Astrocyte (in vitro differentiated cells and primary cell): ENCODE measurements around the gene SLC38A1. TPM values are rescaled to one million over a fixed set of nuclear protein-coding genes. Genes with fewer than 3 reads are reported as not detected.

Experiments used
- DNase-seq: peaks from one replicate; pipeline ENCODE4 v3.0.0-alpha.2; 2010; ENCODE audit warnings: low read depth
- FAIRE-seq: peaks from 2 replicates; lab custom pipeline; 2011; peaks lifted over from hg19 to GRCh38; lab: Jason Lieb, UNC
- H2AFZ ChIP-seq: 2 replicates; pipeline ENCODE4 v1.6.0; 2012; ENCODE audit warnings: low read depth, low read length, inconsistent platforms
- H3K27ac ChIP-seq: 2 replicates; pipeline ENCODE4 v1.5.1; 2011; ENCODE audit warnings: low read depth, low read length, inconsistent platforms
- H3K27me3 ChIP-seq: 2 replicates; pipeline ENCODE4 v1.6.0; 2011; ENCODE audit warnings: low read length, inconsistent platforms; ENCODE audit not compliant: insufficient read depth
- H3K36me3 ChIP-seq: 2 replicates; pipeline ENCODE4 v1.5.1; 2011; ENCODE audit warnings: low read length, inconsistent platforms; ENCODE audit not compliant: insufficient read depth
- H3K4me1 ChIP-seq: 2 replicates; pipeline ENCODE4 v1.5.1; 2011; ENCODE audit warnings: low read length, inconsistent platforms; ENCODE audit not compliant: insufficient read depth
- H3K4me2 ChIP-seq: 2 replicates; pipeline ENCODE4 v1.6.0; 2012; ENCODE audit warnings: low read length, inconsistent platforms
- H3K4me3 ChIP-seq: 2 replicates; pipeline ENCODE4 v1.5.1; 2011; ENCODE audit warnings: low read depth, mild to moderate bottlenecking, low read length, inconsistent platforms; ENCODE audit not compliant: insufficient read depth
- H3K79me2 ChIP-seq: 2 replicates; pipeline ENCODE4 v1.6.0; 2012; ENCODE audit warnings: mild to moderate bottlenecking, low read length, inconsistent platforms; ENCODE audit not compliant: insufficient read depth
- H3K9ac ChIP-seq: 2 replicates; pipeline ENCODE4 v1.6.0; 2012; ENCODE audit warnings: mild to moderate bottlenecking, low read length, inconsistent platforms
- H3K9me3 ChIP-seq: 2 replicates; pipeline ENCODE4 v1.5.1; 2012; ENCODE audit warnings: low read depth, mild to moderate bottlenecking, low read length, inconsistent platforms; ENCODE audit not compliant: insufficient read depth
- H4K20me1 ChIP-seq: 2 replicates; pipeline ENCODE4 v1.6.0; 2012; ENCODE audit warnings: low read length, inconsistent platforms; ENCODE audit not compliant: insufficient read depth
- H3K27ac Mint-ChIP-seq: one replicate; pipeline ENCODE4 v1.8.0; 2021; ENCODE audit warnings: mild to moderate bottlenecking, mixed read lengths; ENCODE audit not compliant: unreplicated experiment
- H3K27me3 Mint-ChIP-seq: one replicate; pipeline ENCODE4 v1.8.0; 2021; ENCODE audit warnings: low read depth, mixed read lengths; ENCODE audit not compliant: unreplicated experiment
- H3K36me3 Mint-ChIP-seq: one replicate; pipeline ENCODE4 v1.8.0; 2021; ENCODE audit warnings: low read depth, mixed read lengths; ENCODE audit not compliant: unreplicated experiment
- H3K4me1 Mint-ChIP-seq: one replicate; pipeline ENCODE4 v1.8.0; 2021; ENCODE audit warnings: low read depth, mixed read lengths; ENCODE audit not compliant: unreplicated experiment
- H3K4me3 Mint-ChIP-seq: one replicate; pipeline ENCODE4 v1.8.0; 2021; ENCODE audit warnings: mild to moderate bottlenecking, moderate library complexity, mixed read lengths; ENCODE audit not compliant: unreplicated experiment
- H3K9me3 Mint-ChIP-seq: one replicate; pipeline ENCODE4 v1.8.0; 2021; ENCODE audit warnings: mild to moderate bottlenecking, mixed read lengths; ENCODE audit not compliant: unreplicated experiment
- EZH2 ChIP-seq: IDR thresholded peaks from 2 replicates; pipeline ENCODE4 v1.6.1; 2012; ENCODE audit warnings: mild to moderate bottlenecking, low read length, inconsistent platforms; ENCODE audit not compliant: insufficient read depth
- total RNA-seq: library from RNA; stranded (reverse); gene quantifications from 2 replicates; pipeline ENCODE4 v1.2.1, GENCODE V29; 2021
- TF ChIP-seq, protein P1 (sequence below): IDR thresholded peaks from 2 replicates; pipeline ENCODE4 v1.5.1; 2011; ENCODE audit warnings: low read depth, mild to moderate bottlenecking, inconsistent platforms, low read length, moderate library complexity; ENCODE audit not compliant: insufficient read depth

The SLC38A1 gene
- total RNA-seq, 1 donor from 2014 or later = 160 TPM

DNA sequence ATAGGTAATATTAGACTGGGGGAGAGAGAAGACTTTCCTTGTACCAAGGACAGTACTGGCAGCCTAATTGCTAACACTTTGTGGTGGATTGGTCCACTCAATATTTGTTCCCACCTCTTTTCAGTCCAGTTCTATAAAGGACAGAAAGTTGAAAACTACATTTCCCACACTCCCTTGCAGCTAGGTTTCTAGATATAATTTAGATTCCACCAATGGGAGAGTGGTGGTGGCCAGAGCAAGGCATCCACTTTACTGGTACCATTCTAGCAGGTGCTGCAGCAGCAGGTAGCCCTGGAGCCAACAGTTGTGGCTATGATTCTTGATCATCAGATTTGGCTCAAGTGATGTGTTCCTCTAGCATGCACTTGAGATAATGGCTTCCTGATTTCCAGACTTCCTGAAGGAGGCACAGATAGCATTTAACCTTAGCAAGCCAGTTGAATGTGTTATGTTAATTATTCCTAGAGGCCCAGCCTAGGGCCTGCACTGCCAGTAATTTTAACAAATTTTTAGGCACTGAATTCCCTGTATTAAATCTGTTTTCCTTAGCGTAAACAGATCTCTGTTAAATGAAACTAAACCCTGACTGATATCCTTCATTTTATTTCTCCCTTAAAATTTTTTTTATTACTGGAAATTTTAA, 24.4 kb downstream of the SLC38A1 start:
- TF ChIP-seq, protein P1, sequence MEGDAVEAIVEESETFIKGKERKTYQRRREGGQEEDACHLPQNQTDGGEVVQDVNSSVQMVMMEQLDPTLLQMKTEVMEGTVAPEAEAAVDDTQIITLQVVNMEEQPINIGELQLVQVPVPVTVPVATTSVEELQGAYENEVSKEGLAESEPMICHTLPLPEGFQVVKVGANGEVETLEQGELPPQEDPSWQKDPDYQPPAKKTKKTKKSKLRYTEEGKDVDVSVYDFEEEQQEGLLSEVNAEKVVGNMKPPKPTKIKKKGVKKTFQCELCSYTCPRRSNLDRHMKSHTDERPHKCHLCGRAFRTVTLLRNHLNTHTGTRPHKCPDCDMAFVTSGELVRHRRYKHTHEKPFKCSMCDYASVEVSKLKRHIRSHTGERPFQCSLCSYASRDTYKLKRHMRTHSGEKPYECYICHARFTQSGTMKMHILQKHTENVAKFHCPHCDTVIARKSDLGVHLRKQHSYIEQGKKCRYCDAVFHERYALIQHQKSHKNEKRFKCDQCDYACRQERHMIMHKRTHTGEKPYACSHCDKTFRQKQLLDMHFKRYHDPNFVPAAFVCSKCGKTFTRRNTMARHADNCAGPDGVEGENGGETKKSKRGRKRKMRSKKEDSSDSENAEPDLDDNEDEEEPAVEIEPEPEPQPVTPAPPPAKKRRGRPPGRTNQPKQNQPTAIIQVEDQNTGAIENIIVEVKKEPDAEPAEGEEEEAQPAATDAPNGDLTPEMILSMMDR = no peak
- TF ChIP-seq EZH2 = no peak
- H3K36me3 ChIP-seq = no peaks in the 10 kb centered on the region
- no peaks in the 10 kb centered on the region for H3K4me1 ChIP-seq
- no peaks in the 10 kb centered on the region for H3K9me3 ChIP-seq
- H3K27me3 ChIP-seq = no peaks in the 10 kb centered on the region
- peaks cover 40% of the 10 kb centered on the region for H3K36me3 Mint-ChIP-seq
- no peak overlapping the region for H3K9ac ChIP-seq
- DNase-seq (no peak), FAIRE-seq (no peak)
- H3K27me3 Mint-ChIP-seq = no peaks in the 10 kb centered on the region
- peaks cover 7% of the 10 kb centered on the region for H3K4me1 Mint-ChIP-seq
- no peak overlapping the region for H3K4me3 Mint-ChIP-seq
- peaks cover 57% of the 10 kb centered on the region for H3K79me2 ChIP-seq
- peaks cover 3% of the 10 kb centered on the region for H4K20me1 ChIP-seq
- no peak overlapping the region for H3K4me2 ChIP-seq
- H3K27ac ChIP-seq = no peak overlapping the region
- no peak overlapping the region for H3K27ac Mint-ChIP-seq
- no peak overlapping the region for H3K4me3 ChIP-seq
- peaks cover 13% of the 10 kb centered on the region for H3K9me3 Mint-ChIP-seq
- H2AFZ ChIP-seq = no peak overlapping the region

DNA sequence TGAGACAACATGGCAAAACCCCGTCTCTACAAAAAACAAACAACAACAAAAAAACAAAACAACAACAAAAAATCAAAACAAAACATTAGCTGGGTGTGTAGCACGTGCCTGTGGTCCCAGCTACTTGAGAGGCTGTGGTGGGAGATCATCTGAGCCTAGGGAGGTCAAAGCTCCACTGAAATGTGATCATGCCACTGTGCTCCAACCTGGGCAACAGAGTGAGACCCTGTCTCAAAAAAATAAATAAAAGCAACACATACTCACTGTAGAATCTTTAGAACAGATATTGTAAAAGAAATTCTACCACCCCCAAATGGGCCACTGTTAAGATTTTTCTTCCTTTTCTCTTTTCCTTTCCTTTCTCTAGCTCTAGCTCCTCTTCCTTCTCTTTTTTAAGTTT, 26.3 kb downstream of the SLC38A1 start:
- TF ChIP-seq EZH2 = no peak
- TF ChIP-seq, protein P1 = no peak
- no peak for FAIRE-seq

DNA sequence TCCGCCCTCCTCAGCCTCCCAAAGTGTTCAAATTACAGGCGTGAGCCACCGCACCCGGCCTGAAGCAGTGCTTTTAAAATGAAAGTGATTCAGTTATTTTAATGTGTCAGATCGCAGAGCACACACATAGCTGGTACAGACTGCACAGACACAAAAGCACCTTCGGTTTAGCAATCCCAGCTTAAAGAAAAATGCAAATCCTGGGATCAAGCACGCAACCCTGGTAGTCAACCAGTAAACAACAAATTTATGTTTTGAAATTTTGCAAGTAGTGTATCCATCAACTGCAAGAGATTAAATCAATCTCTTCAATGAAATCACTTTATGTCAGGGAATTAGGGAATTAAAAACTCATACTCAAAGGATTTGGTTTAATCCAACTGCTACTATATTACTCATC, 28.4 kb downstream of the SLC38A1 start:
- no peak overlapping the region for H3K27ac ChIP-seq
- FAIRE-seq (no peak), DNase-seq (no peak)
- H2AFZ ChIP-seq = no peak overlapping the region
- Mint-ChIP-seq H3K4me1 (peaks cover 8% of the 10 kb centered on the region), H3K36me3 (peaks cover 19% of the 10 kb centered on the region), H3K9me3 (peaks cover 2% of the 10 kb centered on the region), H3K4me3 (no peak overlapping the region), H3K27ac (no peak overlapping the region), H3K27me3 (no peaks in the 10 kb centered on the region)
- TF ChIP-seq, protein P1 = no peak
- no peak for TF ChIP-seq EZH2
- H3K4me1 ChIP-seq = no peaks in the 10 kb centered on the region
- H3K9ac ChIP-seq = no peak overlapping the region
- H3K9me3 ChIP-seq = no peaks in the 10 kb centered on the region
- peaks cover 38% of the 10 kb centered on the region for H3K79me2 ChIP-seq
- no peak overlapping the region for H3K4me3 ChIP-seq
- H3K36me3 ChIP-seq = no peaks in the 10 kb centered on the region
- H3K4me2 ChIP-seq = no peak overlapping the region
- H4K20me1 ChIP-seq = peaks cover 18% of the 10 kb centered on the region
- H3K27me3 ChIP-seq = no peaks in the 10 kb centered on the region

More for the DNA sequence above, 26.3 kb downstream of the SLC38A1 start:
- Mint-ChIP-seq H3K36me3 (peaks cover 28% of the 10 kb centered on the region), H3K4me1 (peaks cover 8% of the 10 kb centered on the region), H3K4me3 (no peak overlapping the region), H3K9me3 (peaks cover 7% of the 10 kb centered on the region), H3K27me3 (no peaks in the 10 kb centered on the region), H3K27ac (no peak overlapping the region)
- Histone ChIP-seq H2AFZ (no peak overlapping the region), H3K27me3 (no peaks in the 10 kb centered on the region), H3K9ac (no peak overlapping the region), H3K79me2 (peaks cover 51% of the 10 kb centered on the region), H3K4me1 (no peaks in the 10 kb centered on the region), H3K27ac (no peak overlapping the region), H3K4me3 (no peak overlapping the region), H3K4me2 (no peak overlapping the region), H3K9me3 (no peaks in the 10 kb centered on the region), H4K20me1 (peaks cover 6% of the 10 kb centered on the region), H3K36me3 (no peaks in the 10 kb centered on the region)
- no peak for DNase-seq
